Liver (tissue), 9 donors: ENCODE data around the gene PDE5A. TPM values are rescaled to one million over a fixed set of nuclear protein-coding genes. Genes with fewer than 3 reads are reported as not detected.

ENCODE experiments used
- DNase-seq: peaks from one replicate; pipeline ENCODE4 v3.0.0-alpha.2; 2017; ENCODE audit warnings: low spot score
- H3K27ac ChIP-seq, 2 donors: one replicate each; pipeline ENCODE4 v1.7.0; 2013; ENCODE audit warnings: inconsistent platforms in 2 of 2, low read length in 2 of 2, control low read depth in 1 of 2, low read depth in 1 of 2, mild to moderate bottlenecking in 1 of 2
- H3K27me3 ChIP-seq, 4 donors: one replicate each; pipeline versions ENCODE4 v1.6.1 to v1.7.0; 2013; ENCODE audit warnings: low read length in 3 of 4, inconsistent platforms in 1 of 4, mild to moderate bottlenecking in 1 of 4, moderate library complexity in 1 of 4; ENCODE audit not compliant: control insufficient read depth in 4 of 4, insufficient read depth in 4 of 4
- H3K36me3 ChIP-seq, 4 donors: one replicate each; pipeline versions ENCODE4 v1.6.1 to v1.7.0; 2013; ENCODE audit warnings: low read length in 3 of 4, mild to moderate bottlenecking in 3 of 4, low read depth in 1 of 4, moderate library complexity in 1 of 4; ENCODE audit not compliant: control insufficient read depth in 4 of 4, insufficient read depth in 3 of 4
- H3K4me1 ChIP-seq, 4 donors: one replicate each; pipeline versions ENCODE4 v1.6.1 to v1.7.0; 2013; ENCODE audit warnings: low read length in 3 of 4, mild to moderate bottlenecking in 3 of 4, moderate library complexity in 1 of 4; ENCODE audit not compliant: control insufficient read depth in 4 of 4, insufficient read depth in 4 of 4
- H3K4me3 ChIP-seq, 3 donors: one replicate each; pipeline versions ENCODE4 v1.6.1 to v1.7.0; 2013; ENCODE audit warnings: low read length in 3 of 3, control low read depth in 1 of 3, low read depth in 1 of 3, mild to moderate bottlenecking in 1 of 3
- H3K9ac ChIP-seq, 2 donors: one replicate each; pipeline ENCODE4 v1.7.0; 2013; ENCODE audit warnings: low read length in 2 of 2, mild to moderate bottlenecking in 2 of 2, moderate library complexity in 2 of 2, control low read depth in 1 of 2, low read depth in 1 of 2
- H3K9me3 ChIP-seq, 4 donors: one replicate each; pipeline versions ENCODE4 v1.6.1 to v1.7.0; 2013; ENCODE audit warnings: low read length in 3 of 4; ENCODE audit not compliant: control insufficient read depth in 4 of 4
- CTCF ChIP-seq: fragments of 150-350 bp; IDR thresholded peaks from 2 replicates; pipeline ENCODE4 v1.5.1; 2017; ENCODE audit warnings: improper control_type of control experiment, low read depth, low read length; ENCODE audit not compliant: missing input control
- EGR1 ChIP-seq, 2 donors: IDR thresholded peaks; 2 replicates each; pipeline ENCODE4 v1.6.1; 2016 to 2018; ENCODE audit warnings: antibody characterized with exemption in 2 of 2, low read depth in 2 of 2
- FOXA1 ChIP-seq: IDR thresholded peaks from 2 replicates; pipeline ENCODE4 v1.6.1; 2016; ENCODE audit warnings: antibody characterized with exemption
- FOXA2 ChIP-seq: IDR thresholded peaks from 2 replicates; pipeline ENCODE4 v1.6.1; 2016; ENCODE audit warnings: antibody characterized with exemption
- GABPA ChIP-seq, 2 donors: IDR thresholded peaks in 1 of 2; conservative IDR thresholded peaks in 1 of 2; 2 replicates each; pipeline ENCODE4 v1.6.1; 2016; ENCODE audit warnings: antibody characterized with exemption in 2 of 2, mild to moderate bottlenecking in 1 of 2, moderate library complexity in 1 of 2
- HNF4A ChIP-seq, 2 donors: conservative IDR thresholded peaks; 2 replicates each; pipeline ENCODE4 v1.6.1; 2016; ENCODE audit warnings: antibody characterized with exemption in 2 of 2, mild to moderate bottlenecking in 2 of 2
- JUND ChIP-seq, 2 donors: IDR thresholded peaks; 2 replicates each; pipeline ENCODE4 v1.6.1; 2016; ENCODE audit warnings: antibody characterized with exemption in 2 of 2
- NR2F2 ChIP-seq: IDR thresholded peaks from 2 replicates; pipeline ENCODE4 v1.6.1; 2016; ENCODE audit warnings: antibody characterized with exemption
- RAD21 ChIP-seq, 2 donors: IDR thresholded peaks; 2 replicates each; pipeline ENCODE4 v1.6.1; 2016; ENCODE audit warnings: antibody characterized with exemption in 2 of 2, mild to moderate bottlenecking in 2 of 2
- RXRA ChIP-seq, 2 donors: IDR thresholded peaks; 2 replicates each; pipeline ENCODE4 v1.6.1; 2017 to 2018; ENCODE audit warnings: antibody characterized with exemption in 2 of 2, mild to moderate bottlenecking in 1 of 2
- SP1 ChIP-seq: IDR thresholded peaks from 2 replicates; pipeline ENCODE4 v1.6.1; 2018; ENCODE audit warnings: antibody characterized with exemption, mild to moderate bottlenecking
- YY1 ChIP-seq: IDR thresholded peaks from 2 replicates; pipeline ENCODE4 v1.6.1; 2016; ENCODE audit warnings: antibody characterized with exemption, mild to moderate bottlenecking
- WGBS: extraction: QIAGEN DNeasy Blood & Tissue Kit; methylation state at CpG from one replicate; pipeline ENCODE4 v1.1.7; 2013; 5-methylcytosine and 5-hydroxymethylcytosine counted together
- polyA plus RNA-seq, 2 donors: library from polyadenylated mRNA; stranded (reverse) in 1 of 2; unstranded in 1 of 2; fragments of 200-250 nt in 1 of 2; fragments of >200 nt in 1 of 2; fragmentation: Nextera tagmentation in 1 of 2; extraction: Ambion mirVana in 1 of 2; gene quantifications; one replicate each; pipeline versions ENCODE4 v1.2.1 to v1.2.3, GENCODE V29; 2013 to 2015
- total RNA-seq, 2 donors: library from RNA; depleted of rRNA; stranded (reverse); fragments of >200 nt; gene quantifications; one replicate each; pipeline ENCODE4 v1.2.3, GENCODE V29; 2014
- TF ChIP-seq, protein P1 (sequence below): IDR thresholded peaks from 2 replicates; pipeline ENCODE4 v1.6.1; 2016; ENCODE audit warnings: antibody characterized with exemption, mild to moderate bottlenecking
- TF ChIP-seq, protein P2 (sequence below): IDR thresholded peaks from 2 replicates; pipeline ENCODE4 v1.6.1; 2016; ENCODE audit warnings: antibody characterized with exemption
- TF ChIP-seq, protein P3 (sequence below): IDR thresholded peaks from 2 replicates; pipeline ENCODE4 v1.6.1; 2016; ENCODE audit warnings: antibody characterized with exemption
- TF ChIP-seq, protein P4 (sequence below): IDR thresholded peaks from 2 replicates; pipeline ENCODE4 v1.6.1; 2016; ENCODE audit warnings: antibody characterized with exemption
- donor health status: healthy.
- donor health status: healthy.
- donor health status: healthy.
- donor health status: healthy.
- donor health status: healthy.

The PDE5A gene
- total and polyA plus RNA-seq, 4 donors, result 0.61 to 3.8 (median 3.0) TPM

DNA sequence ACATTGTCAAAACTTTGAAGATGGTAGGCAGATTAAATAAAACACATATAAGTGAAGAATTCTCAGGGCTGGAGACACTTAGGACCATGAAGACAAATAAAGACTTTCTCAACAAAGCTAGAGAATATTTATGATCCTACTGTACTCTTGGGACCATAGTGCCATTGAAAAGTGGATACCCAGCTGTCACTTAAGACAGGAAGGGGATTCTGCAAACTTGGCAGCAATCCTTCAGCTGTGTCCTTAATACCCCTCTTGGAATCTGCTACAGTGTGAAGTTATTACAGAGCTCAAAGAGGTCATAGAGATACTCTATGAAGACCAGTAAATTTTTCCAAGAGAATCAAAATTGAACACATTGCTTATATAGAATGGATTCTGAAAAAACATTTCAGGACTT is 24.3 kb downstream of the PDE5A start:
- no peaks in the 10 kb centered on the region for H3K36me3 ChIP-seq
- no peaks in the 10 kb centered on the region for H3K27me3 ChIP-seq
- H3K4me3 ChIP-seq, result no peak overlapping the region
- no peak for DNase-seq
- TF ChIP-seq, protein P1, sequence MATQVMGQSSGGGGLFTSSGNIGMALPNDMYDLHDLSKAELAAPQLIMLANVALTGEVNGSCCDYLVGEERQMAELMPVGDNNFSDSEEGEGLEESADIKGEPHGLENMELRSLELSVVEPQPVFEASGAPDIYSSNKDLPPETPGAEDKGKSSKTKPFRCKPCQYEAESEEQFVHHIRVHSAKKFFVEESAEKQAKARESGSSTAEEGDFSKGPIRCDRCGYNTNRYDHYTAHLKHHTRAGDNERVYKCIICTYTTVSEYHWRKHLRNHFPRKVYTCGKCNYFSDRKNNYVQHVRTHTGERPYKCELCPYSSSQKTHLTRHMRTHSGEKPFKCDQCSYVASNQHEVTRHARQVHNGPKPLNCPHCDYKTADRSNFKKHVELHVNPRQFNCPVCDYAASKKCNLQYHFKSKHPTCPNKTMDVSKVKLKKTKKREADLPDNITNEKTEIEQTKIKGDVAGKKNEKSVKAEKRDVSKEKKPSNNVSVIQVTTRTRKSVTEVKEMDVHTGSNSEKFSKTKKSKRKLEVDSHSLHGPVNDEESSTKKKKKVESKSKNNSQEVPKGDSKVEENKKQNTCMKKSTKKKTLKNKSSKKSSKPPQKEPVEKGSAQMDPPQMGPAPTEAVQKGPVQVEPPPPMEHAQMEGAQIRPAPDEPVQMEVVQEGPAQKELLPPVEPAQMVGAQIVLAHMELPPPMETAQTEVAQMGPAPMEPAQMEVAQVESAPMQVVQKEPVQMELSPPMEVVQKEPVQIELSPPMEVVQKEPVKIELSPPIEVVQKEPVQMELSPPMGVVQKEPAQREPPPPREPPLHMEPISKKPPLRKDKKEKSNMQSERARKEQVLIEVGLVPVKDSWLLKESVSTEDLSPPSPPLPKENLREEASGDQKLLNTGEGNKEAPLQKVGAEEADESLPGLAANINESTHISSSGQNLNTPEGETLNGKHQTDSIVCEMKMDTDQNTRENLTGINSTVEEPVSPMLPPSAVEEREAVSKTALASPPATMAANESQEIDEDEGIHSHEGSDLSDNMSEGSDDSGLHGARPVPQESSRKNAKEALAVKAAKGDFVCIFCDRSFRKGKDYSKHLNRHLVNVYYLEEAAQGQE, result no peak
- TF ChIP-seq CTCF (no peak), FOXA1 (no peak), RAD21 (IDR thresholded peaks at IDR 0.05) (no peak), GABPA (IDR thresholded peaks at IDR 0.05 in 1 of 2, conservative IDR thresholded peaks at IDR 0.05 in 1 of 2) (no peak), RXRA (IDR thresholded peaks at IDR 0.05) (no peak), HNF4A (conservative IDR thresholded peaks at IDR 0.05) (no peak), FOXA2 (no peak), JUND (IDR thresholded peaks at IDR 0.05) (no peak), YY1 (no peak), EGR1 (IDR thresholded peaks at IDR 0.05; ENCODE audit: low read depth in 2 of 2) (no peak), NR2F2 (no peak), SP1 (no peak)
- TF ChIP-seq, protein P2, sequence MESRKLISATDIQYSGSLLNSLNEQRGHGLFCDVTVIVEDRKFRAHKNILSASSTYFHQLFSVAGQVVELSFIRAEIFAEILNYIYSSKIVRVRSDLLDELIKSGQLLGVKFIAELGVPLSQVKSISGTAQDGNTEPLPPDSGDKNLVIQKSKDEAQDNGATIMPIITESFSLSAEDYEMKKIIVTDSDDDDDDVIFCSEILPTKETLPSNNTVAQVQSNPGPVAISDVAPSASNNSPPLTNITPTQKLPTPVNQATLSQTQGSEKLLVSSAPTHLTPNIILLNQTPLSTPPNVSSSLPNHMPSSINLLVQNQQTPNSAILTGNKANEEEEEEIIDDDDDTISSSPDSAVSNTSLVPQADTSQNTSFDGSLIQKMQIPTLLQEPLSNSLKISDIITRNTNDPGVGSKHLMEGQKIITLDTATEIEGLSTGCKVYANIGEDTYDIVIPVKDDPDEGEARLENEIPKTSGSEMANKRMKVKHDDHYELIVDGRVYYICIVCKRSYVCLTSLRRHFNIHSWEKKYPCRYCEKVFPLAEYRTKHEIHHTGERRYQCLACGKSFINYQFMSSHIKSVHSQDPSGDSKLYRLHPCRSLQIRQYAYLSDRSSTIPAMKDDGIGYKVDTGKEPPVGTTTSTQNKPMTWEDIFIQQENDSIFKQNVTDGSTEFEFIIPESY, result no peak
- TF ChIP-seq, protein P3, sequence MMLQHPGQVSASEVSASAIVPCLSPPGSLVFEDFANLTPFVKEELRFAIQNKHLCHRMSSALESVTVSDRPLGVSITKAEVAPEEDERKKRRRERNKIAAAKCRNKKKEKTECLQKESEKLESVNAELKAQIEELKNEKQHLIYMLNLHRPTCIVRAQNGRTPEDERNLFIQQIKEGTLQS, result no peak
- TF ChIP-seq, protein P4, sequence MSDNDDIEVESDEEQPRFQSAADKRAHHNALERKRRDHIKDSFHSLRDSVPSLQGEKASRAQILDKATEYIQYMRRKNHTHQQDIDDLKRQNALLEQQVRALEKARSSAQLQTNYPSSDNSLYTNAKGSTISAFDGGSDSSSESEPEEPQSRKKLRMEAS, result no peak
- no peaks in the 10 kb centered on the region for H3K4me1 ChIP-seq
- H3K27ac ChIP-seq, result no peak overlapping the region
- no peaks in the 10 kb centered on the region for H3K9me3 ChIP-seq
- no peak overlapping the region for H3K9ac ChIP-seq

DNA sequence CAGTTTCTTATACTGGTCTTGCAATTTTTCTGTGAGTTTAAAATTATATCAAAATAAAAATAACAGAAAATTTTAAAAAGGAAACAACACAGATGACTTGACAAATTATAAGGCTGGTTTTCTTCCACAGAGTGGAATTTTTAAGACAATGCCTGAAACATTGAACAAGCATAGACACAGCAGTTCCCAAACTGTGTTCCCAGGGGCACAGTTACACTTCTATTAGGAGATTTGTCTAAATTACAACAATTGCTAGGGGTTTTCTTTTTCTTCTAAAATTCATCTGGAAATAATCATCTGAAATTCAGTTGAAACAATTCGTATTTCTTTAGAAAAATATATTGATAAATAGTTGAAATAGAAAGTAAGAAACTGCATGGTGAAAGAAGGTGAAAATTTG is 26.2 kb downstream of the PDE5A start:
- WGBS, result 83% methylated on average over 1 of the region's 1 CpG
- H3K27me3 ChIP-seq, result no peaks in the 10 kb centered on the region
- no peaks in the 10 kb centered on the region for H3K4me1 ChIP-seq
- H3K4me3 ChIP-seq, result no peak overlapping the region
- no peak for DNase-seq
- no peak overlapping the region for H3K9ac ChIP-seq
- H3K27ac ChIP-seq, result no peak overlapping the region
- H3K36me3 ChIP-seq, result no peaks in the 10 kb centered on the region
- TF ChIP-seq HNF4A (conservative IDR thresholded peaks at IDR 0.05) (no peak), GABPA (IDR thresholded peaks at IDR 0.05 in 1 of 2, conservative IDR thresholded peaks at IDR 0.05 in 1 of 2) (no peak)
- TF ChIP-seq, protein P1, result no peak
- peaks cover 0 to 6% (median 0%) of the 10 kb centered on the region in 4 donors for H3K9me3 ChIP-seq
